C4-2B (cell line): ENCODE measurements around the gene AKR1C3.

Experiments used
- CTCF ChIP-seq: fragments of 450-650 bp; conservative IDR thresholded peaks from 2 replicates; pipeline ENCODE4 v1.5.1; 2017; ENCODE audit warnings: mild to moderate bottlenecking
- ZFX ChIP-seq: fragments of 450-650 bp; IDR thresholded peaks from 2 replicates; pipeline ENCODE4 v1.6.1; 2017

GRCh38 chr10:5092848-5093790, 1.1 kb upstream of the AKR1C3 start:
- TF ChIP-seq CTCF (no peak), ZFX (no peak)
